Type B pancreatic cell (in vitro differentiated cells): ENCODE data around the gene CACNG5. TPM values are rescaled to one million over a fixed set of nuclear protein-coding genes. Genes with fewer than 3 reads are reported as not detected.

Experiments
- microRNA-seq: library from miRNA; unstranded; fragments of <30 nt; microRNA quantifications from one replicate; pipeline ENCODE4, GENCODE V29; 2020
- total RNA-seq: library from RNA; stranded (reverse); gene quantifications from 2 replicates; pipeline ENCODE4 v1.2.1, GENCODE V29; 2021; ENCODE audit warnings: low replicate concordance

The CACNG5 gene
- total RNA-seq, 1 donor from 2014 or later = 0.68 TPM

Small RNAs within 50 kb of the gene (microRNA-seq; reads per million reads assigned to microRNA genes)
- not detected for gene MIR634

Other genes with a start within 250 kb of the CACNG5 start
- 27.5 and 32.1 TPM in 2 replicates for gene CACNG4, start 129.6 kb downstream of the CACNG5 start, total RNA-seq
- 0.24 and 0.29 TPM in 2 replicates for gene CACNG1, start 209.4 kb downstream of the CACNG5 start, total RNA-seq